Measurements from ENCODE around the gene FAM170B.

The FAM170B gene

DNA sequence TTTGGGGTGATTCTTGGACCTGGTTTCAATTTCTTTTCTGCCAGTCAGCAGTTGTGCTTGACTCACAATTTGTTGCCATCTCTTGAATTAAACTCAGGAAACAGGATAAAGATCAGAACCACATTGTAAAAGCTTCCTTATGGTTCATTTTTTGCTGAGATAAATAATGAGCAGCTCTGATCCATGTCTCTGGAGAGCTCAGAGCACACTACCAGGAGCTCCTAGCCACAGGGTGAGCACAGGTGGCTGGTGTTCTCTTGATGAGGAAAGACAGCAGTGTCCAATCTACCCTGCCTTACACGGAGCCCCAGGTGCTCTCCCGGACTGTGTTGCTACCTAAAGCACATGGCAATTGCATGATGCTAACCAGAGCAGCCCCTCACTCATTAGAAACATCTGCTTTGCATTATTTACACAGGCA is 17.2 kb upstream of the FAM170B start:
- no peak for DNase-seq

DNA sequence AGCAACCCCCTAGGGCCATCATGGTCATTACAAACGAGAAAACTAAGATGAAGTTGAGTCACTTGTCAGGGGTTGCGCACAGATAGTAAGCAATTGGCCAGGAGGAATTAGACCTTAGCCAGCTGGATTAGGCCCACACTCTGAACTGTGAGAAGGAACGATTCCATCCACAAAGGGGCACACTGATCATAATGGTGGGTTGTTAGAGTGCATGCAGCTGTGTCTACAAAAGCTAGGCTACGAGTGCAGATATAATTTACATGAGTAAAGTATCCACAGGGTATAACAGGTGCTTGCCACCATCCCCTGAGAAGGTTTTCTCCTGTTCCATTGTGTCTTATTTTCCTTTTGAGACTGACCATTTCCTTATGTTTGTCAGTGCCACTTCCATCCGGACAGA is 16.6 kb upstream of the FAM170B start:
- DNase-seq = no peak

DNA sequence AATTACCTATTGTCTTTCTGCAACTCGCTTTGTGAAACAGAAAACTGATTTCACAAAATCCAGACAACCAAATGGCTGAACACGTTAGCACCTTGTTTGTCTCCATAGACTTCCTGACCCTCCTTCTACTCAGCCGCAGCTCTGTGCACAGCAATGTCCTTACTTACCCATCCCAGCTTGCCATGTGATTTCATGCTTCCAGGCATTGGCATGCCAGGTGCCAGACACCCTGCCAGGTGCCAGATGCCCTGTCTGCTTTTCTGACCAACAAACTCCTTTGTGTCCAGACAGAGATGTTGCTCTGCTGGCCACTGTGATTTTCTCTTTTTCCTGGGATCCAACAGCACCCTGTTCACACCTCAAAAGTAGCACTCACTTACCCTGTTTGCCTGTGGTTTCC is 16.1 kb upstream of the FAM170B start:
- no peak for DNase-seq

DNA sequence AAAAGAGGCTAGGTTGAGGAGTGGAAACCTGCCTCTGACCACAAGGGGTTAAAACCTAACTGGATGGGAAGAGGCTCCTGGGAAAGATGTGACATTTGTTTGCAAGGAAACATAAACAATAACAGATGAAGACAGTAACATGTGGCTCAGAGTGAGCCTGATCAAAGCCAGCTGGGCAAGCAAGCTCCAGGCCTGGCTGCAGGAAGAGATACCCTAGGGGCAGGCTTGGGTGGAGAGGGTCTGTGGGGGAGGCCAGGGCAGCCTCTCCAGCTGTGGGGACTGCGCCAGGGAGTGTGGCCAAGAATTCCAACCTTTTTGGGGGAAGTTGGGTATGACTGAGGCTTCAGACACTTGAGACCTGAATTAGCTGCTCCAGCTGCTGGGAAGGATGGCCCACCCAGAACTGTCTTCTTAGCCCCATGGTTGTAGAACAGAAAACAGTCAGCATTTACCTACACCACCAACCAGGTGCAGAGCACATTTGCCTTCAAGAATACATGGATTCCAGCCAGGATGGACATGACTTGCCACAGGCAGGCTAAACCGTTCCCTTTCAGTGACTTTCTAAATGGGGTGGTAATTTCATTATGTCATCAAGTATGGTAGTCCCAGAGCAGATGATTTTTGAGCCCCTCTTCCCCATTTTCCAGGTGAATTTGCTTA is 10.4 kb upstream of the FAM170B start:
- no peak for DNase-seq

DNA sequence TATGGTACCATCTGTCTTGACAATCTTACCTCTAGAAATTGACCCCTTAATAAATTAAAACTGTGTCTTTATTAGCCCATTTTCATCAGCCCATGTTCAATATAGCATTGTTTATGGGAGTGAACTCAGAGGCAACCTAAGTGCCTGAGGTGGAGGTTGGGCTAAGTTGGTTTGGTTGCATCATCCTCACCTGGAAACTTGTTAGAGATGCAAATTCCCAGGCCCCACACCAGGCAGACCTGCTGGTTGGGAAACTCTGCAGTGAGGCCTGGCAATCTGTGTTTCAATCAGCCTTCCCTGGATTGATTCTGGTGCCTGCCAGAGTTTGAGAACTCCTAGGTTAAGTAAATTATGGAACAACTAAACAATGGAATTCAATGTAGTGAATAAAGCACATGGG is 9.4 kb upstream of the FAM170B start:
- no peak for DNase-seq

DNA sequence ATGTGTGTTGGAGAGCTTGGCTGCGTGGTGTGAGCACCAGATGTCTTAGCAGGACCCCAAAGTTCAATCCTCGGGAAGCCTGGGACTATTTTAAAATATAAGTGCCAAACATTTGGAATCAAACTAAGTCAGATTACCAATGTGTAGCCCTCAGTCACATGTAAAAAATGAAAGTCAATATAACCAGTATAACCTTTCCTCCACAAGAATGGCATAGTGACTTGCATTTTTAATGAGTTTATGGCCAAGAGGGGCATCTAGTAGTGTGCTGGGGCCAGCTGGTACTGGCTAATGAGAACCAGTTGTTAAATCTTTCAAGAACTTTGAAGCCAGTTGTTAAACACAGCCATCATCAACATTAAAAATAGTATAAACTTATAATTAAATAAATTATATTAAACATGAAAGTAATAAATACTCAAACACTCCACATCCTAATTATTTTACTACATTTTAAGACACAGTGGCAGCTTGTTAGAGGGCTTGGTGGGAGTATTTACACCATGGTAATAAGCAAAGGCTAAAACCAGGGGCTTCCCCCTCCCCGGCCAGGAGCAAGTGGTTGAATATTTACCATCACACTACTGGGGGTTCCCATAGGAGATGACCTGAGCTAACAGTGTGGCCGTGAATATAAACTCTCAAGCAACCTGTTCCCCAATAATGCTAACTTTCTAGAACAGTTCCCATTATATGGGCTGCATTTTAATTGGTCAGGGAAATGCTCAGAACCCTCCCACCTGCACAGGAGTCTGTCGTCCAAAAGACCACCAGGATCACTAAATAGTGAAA is 7.9 kb upstream of the FAM170B start:
- DNase-seq = no peak

DNA sequence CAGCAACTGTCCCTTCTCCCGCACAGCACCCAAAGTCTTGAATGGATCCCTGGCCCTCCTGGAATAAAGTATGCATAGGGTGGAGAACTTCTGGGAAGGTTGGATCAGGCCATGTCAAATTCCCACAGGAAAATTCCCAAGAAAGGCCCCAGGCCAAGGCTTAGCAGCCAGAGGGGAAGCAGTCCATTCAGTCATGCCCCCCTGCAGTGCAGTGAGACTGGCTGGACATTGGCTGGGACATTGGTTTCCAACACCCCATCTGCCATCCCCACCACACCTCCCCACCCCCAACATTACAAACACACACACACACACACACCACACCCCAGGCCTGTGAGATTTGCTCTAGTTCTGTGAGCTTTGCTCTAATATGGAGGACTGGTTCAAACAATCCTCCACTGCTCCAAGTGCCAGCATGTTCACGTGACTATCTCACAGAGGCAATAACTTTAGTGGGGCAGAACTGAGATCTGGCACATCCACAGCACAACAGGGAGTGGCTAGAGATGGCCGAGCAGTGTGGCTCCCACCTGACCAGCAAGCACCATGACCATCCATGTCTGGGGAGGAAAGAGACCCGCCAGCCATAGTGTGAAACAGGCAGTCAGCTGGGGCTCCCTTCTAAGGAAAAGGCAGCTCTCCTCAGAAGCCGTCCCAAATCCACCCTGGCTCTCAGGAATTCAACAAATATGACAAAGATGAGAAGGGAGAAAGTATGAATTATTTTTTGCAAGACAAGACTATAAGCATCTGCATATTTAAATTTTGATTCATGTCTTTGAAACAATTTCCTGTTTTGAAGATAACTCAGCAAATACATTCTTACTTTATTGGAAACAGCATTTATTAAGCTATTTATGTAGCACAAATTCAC is 6.7 kb upstream of the FAM170B start:
- no peak for DNase-seq

DNA sequence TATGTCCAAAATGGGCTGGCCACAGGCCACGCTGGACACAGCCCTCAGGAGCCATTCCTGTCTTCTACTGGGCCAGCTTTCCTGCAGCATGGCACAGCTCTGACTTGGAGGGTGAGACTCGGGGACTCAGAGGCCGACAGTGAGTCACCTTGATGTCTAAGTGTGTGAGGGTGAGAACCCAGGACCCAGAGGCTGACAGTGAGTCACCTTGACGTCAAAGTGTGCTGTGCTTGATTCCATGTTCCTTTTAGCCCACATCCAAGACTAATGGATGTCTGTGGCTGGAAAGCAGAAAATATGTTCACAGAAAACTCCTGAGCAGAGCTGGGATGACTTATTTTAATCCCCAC is 6.0 kb upstream of the FAM170B start:
- DNase-seq = no peak

DNA sequence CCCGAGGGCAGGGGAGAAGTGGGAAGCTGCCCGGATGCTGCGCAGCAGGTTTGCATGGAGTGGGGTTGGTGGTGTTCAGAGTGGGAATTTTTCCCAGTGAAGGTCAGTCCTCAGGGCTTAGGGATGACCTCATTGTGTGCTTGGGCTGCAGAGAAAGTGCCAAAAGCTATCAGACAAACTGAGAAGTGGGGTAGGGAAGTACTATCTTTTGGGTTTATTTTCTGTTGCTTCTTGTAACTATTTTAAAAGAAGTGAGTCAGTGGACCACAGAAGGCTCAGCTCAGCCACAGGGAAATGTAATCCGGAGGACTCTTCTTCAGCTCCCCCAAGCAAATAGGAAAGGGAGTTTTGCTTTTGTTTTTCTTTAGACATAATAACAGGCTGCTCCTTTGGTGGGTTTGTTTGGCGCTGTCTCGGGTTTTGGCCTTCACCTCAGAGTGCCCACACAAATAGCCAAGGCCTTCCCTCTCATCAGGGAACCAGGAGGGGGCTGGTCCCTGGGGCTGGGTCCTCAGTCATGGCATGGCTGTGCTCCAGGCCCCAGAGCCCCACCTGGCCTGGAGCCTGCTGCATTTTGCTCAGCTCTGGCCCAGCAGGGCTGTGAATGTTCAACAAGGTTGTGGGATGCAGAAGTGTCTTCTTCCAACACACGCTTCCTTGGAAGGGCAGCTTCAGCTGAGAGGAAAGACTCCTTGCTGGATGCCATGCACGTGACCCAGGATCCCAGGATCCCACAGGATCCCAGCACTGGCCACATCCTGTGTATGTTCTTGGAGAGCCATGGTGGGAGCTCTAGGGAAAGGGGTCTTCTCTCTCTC is 5.4 kb upstream of the FAM170B start:
- no peak for DNase-seq

DNA sequence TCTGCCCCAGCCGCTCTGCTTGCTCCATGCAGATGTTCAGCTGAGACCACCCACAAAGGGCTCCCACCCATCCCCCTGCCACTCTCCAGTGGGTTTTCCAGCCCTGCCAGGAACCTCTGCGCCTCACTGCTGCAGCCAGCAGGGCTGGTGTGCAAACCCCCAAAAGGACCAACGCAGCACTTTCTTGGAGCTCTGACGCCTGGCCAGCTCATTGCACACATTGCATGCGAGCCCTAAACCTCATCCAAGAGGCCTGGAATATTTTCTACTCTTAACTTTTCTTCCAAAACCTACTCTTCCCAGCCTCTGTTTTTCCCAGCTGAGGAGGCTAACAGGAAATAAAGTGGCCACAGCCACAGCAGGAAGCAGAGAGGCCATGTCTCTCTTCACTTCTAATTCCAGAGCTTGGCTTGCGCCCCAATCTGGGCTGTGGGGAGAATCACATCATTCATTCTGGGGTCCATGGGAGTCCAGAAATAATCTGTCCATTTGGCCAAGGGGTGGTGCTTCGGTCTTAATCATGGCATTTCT is 4.6 kb upstream of the FAM170B start:
- DNase-seq = no peak

DNA sequence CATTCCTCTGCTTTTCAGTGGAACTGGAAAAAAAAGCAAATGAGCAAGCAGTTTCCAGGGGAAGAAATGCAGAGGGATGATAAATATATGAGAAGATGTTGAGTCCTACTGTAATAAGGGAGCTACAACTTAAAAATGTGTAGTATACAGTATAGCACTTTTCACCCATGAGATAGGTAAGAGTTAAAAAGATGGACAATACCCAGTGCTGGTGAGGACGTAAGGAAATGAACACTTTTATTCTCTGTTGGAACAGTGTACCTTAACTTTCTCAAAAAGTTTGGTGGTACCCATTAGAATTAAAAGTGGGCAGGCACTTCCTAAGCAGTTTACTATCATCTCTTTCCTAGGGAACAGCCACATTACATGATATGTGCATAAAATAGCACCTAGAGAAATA is 2.7 kb upstream of the FAM170B start:
- no peak for DNase-seq

DNA sequence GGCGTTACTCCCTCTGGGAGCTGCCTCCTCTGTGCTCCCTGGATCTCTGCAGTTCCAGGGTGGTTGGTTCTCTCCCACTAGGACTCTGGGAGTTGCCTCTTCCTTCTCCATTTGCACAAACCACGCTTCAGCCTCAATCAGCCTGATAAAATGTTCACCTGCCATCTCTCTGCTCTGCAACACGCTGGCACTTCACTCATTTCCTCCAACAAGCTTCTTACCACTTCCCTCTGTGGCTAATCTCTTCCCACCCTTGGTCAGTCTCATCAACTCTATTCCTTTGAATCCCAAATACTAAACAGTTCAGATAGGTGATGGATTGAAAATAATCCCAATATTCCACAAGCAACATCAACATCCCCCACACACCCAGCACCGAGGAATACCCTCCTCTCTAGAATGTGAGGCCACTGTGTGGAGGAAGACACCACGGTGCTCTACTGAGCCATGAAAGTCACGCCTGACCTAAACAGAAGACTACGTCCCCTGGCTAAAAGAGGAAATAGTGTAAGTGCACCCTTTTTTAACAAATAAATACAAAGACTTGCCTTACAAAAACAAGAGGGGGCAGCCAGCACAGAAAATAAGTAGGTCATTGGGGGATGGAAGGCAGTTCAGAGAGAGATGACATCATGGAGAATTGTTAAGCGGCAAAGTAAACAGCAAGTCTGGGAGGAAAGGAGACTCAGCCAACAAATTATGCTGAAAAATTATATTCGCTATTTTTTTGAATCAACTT is 1.9 kb upstream of the FAM170B start:
- no peak for DNase-seq

DNA sequence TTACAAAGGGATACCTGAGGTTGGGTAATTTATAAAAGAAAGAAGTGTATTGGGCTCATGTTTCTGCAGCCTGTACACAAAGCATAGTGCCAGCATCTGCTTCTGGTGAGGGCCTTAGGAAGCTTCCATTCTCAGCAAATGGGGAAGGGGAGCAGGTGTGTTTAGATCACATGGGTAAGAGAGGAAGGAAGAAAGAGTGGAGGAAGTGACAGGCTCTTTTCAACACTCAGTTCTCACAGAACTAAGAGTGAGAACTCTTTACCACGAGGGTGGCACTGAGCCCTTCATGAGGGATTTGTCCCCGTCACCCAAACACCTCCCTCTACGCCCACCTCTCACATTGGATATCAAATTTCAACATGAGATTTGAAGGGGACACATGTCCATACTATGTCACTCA is 506 bp upstream of the FAM170B start:
- DNase-seq = no peak

DNA sequence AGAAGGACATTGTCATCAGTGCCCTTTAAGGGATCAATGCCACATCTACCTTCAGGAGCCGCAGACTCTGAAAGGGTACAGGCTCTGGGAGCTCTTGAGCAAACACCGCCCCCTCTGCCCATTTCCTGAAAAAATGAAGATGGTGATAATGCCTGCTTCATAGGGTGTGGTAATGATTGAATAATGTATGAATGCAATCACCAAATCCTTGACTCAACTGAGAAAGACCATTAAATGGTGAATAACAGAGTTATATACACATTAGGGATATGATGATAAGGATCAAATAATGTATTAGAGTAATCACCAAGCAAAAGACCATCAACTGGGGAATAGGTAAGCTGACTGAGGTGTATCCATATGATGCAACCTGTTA is 1.5 kb downstream of the FAM170B start:
- DNase-seq = no peak

DNA sequence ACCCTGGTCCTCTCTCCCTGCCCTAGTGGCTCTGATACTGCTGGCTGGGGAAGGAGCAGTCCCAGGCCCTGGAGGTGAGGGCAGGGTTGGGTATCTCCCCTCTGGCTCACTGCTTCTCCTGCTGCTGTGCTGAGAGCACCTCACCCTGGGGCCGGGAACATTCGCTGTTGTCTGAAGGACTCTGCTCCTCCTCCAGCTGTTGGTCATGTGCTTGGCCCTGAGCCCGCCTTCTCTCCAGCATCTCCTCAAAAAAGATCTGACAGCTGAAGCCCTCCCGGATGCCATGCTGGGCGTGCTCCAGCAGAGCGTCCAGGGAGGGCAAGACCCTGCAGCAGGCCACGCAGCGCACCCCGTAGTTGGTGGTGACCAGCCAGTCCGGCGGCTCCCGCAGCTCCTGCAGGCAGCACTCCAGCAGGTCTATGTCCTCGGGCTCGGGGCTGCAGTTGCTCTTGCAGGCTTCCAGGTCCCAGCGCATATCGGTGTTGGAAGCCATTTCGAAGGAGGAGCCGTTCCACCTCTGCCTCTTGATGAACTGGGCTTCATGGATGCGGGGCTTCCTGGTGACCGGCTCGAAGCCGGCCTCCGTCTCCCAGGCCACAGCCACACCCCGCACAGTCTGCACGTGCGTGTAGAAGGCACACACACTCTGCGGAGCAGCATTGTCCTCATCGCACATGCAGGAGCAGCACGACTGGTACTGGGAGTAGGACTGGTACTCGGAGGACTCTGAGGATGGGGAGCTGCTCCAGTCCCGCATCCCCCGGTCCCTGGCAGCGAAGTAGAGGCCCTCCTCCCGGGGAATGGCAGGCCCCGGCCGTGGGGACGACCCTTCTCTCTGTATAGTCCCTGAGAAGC is 2.1 kb downstream of the FAM170B start:
- no peak for DNase-seq

DNA sequence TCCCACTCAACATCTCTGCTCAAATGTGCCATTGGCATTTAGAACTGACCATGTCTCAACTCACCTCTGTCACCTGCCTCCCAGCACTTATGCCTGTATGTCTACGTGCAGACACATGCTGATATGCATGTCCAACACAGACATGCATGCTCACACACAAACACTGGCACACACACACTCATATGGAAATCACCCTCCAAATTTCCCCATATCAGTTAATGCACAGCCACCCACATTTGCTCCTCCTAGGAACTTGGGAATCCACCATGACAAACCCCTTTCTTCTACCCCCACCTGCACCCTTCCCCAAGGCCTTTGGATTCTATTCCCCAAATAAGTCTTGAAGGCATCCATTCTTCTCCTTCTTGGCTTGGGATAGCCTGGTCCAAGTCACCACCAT is 4.4 kb downstream of the FAM170B start:
- no peak for DNase-seq

DNA sequence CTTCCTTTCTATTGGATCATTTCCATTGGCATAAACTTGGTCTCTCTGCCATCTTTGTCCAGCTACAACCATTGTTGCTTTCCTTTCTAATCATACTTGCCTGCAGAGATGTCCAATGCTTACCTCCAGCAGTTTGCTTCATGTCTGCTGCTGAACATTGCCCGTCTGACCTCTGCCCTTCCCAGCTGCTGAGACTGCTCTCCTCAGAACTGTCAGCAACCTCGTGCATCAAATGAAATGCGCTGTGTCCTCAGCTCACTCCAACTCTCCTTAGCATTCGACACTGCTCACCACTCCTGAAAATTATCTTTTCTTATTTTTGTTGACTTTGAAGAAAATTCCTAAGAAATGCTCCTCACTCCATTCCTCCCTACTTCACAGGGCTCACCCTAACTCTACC is 5.0 kb downstream of the FAM170B start:
- DNase-seq = no peak

DNA sequence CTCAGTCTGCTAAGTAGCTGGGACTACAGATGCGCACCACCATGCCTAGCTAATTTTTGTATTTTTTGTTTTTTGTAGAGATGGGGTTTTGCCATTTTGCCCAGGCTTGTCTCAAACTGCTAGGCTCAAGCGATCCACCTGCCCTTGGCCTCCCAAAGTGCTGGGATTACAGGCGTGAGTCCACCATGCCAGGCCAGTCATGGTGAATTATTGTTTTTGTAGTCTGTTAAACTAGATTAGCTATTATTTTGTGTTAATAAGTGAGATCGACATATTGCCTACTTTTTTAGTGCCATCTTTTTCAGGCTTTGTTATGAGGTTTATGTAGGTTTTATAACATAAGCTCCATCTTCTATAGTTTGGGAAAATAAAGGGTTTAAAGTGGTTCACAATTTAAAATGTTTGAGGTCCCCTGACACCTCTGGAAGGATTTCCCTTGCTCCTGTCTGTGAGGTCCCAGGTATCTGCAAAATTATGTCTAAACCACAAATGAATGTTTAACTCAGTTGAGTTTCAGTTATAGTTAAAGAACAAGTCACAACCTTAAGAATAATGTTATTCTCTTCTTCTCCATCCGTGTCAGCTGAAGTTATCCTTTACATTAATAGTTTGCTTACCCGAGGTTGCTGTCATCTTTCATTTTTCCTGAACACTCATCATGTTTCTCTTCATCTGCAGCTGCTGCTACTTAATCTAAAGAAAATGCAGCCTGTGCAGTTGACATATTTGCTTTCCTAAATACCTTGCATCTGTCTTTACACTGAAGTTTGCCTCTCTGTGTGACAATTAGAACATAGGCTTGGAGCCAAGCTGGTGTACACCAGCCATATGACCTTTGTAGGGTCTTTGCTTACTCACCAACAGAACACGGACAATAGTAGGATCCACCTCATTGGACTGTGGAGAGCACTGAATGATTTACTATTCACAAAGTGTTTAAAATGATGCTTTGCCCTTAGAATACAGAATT is 9.6 kb downstream of the FAM170B start:
- no peak for DNase-seq

DNA sequence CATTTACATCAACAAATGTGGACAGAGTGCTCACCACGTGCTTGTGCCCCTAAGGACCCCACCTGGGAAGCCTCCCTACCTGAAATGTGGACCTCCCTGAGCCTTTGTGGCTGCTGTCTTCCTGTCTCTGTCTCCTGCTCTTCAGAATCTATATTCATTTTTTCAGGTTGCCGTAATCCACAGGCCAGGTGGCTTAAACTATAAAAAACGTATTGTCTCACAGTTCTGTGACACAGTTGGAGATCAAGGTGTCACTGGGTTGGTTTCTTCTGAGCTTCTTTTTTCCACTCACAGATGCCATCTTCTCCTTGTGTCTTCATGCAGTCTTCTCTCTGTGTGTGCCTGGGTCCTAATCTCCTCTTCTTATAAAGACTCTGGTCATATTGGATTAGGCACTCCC is 12.9 kb downstream of the FAM170B start:
- DNase-seq = no peak

DNA sequence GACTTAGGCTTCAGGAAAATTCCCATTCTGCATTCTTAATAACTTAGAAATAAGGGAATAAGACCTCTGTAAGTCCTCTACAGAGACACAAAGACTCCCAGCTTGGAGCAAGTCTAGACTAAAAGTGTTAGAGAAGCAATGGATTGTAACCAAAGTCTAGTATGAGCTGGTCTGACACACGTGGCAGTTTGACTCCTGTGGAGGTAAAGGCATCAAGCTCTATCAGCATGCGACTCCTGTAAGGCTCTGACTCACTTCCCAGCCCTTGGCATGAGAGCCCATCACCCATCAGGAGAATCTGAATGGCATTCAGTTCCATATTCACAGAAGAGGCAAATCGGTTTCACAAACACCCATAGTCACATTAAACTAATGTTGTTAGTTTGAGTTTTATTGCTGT is 14.1 kb downstream of the FAM170B start:
- no peak for DNase-seq
